Glomerular visceral epithelial cell (primary cell): Measurements from ENCODE around the gene KIF23.

Source experiments
- DNase-seq: peaks from one replicate; pipeline ENCODE4 v3.0.0-alpha.2; 2016; ENCODE audit errors: extremely low spot score

KIF23 gene

GRCh38 chr15:69394556-69395282, 19.4 kb upstream of the KIF23 start:
- DNase-seq: peak; percentile 78

GRCh38 chr15:69395460-69395859, 18.7 kb upstream of the KIF23 start:
- DNase-seq: no peak

GRCh38 chr15:69395991-69396390, 18.2 kb upstream of the KIF23 start:
- no peak for DNase-seq

GRCh38 chr15:69398491-69398891, 15.7 kb upstream of the KIF23 start:
- DNase-seq: peak; percentile 36

GRCh38 chr15:69400850-69401249, 13.3 kb upstream of the KIF23 start:
- no peak for DNase-seq

- no peak for DNase-seq
Measured at GRCh38 chr15:69402816-69403215, 11.3 kb upstream of the KIF23 start.

GRCh38 chr15:69403594-69403993, 10.6 kb upstream of the KIF23 start:
- DNase-seq: peak; percentile 21

- DNase-seq: no peak
Measured at GRCh38 chr15:69405110-69405509, 9.0 kb upstream of the KIF23 start.

- DNase-seq: no peak
Measured at GRCh38 chr15:69407719-69408400, 6.3 kb upstream of the KIF23 start.

GRCh38 chr15:69408841-69409240, 5.3 kb upstream of the KIF23 start:
- no peak for DNase-seq

GRCh38 chr15:69410248-69410874, 3.8 kb upstream of the KIF23 start:
- DNase-seq: peak; percentile 72

- no peak for DNase-seq
Measured at GRCh38 chr15:69412274-69412673, 1.9 kb upstream of the KIF23 start.

GRCh38 chr15:69412701-69413100, 1.4 kb upstream of the KIF23 start:
- DNase-seq: no peak

- DNase-seq: peak; percentile 89
Measured at GRCh38 chr15:69414701-69415167, 585 bp downstream of the KIF23 start.

- DNase-seq: no peak
Measured at GRCh38 chr15:69415381-69415780, 1.2 kb downstream of the KIF23 start.

GRCh38 chr15:69417581-69417980, 3.4 kb downstream of the KIF23 start:
- DNase-seq: no peak

- DNase-seq: no peak
Measured at GRCh38 chr15:69421498-69421897, 7.3 kb downstream of the KIF23 start.

GRCh38 chr15:69422336-69422895, 8.3 kb downstream of the KIF23 start:
- DNase-seq: no peak

- DNase-seq: no peak
Measured at GRCh38 chr15:69424001-69424400, 9.9 kb downstream of the KIF23 start.

- no peak for DNase-seq
Measured at GRCh38 chr15:69424748-69425413, 10.7 kb downstream of the KIF23 start.

- DNase-seq: no peak
Measured at GRCh38 chr15:69433831-69434230, 19.7 kb downstream of the KIF23 start.

- no peak for DNase-seq
Measured at GRCh38 chr15:69434238-69434637, 20.1 kb downstream of the KIF23 start.
